HG03103 (cell line): ENCODE data around the gene TMTC1.

Experiments
- ATAC-seq: cut with Tn5 transposase; IDR thresholded peaks from one replicate; pipeline ENCODE4 v1.9.1; 2021; ENCODE audit warnings: low read depth; ENCODE audit not compliant: unreplicated experiment

TMTC1 gene

GRCh38 chr12:29547864-29548263 is 235.9 kb downstream of the TMTC1 start:
- ATAC-seq: no peak

GRCh38 chr12:29547151-29547632 is 236.6 kb downstream of the TMTC1 start:
- no peak for ATAC-seq

- no peak for ATAC-seq
These were observed 237.7 kb downstream of the TMTC1 start for GRCh38 chr12:29546000-29546399.

GRCh38 chr12:29545102-29545467 is 238.7 kb downstream of the TMTC1 start:
- peak; percentile 84 for ATAC-seq

- peak; percentile 16 for ATAC-seq
These were observed 239.2 kb downstream of the TMTC1 start for GRCh38 chr12:29544428-29545101.

- ATAC-seq: no peak
These were observed 240.7 kb downstream of the TMTC1 start for GRCh38 chr12:29543036-29543435.

- ATAC-seq: no peak
These were observed 246.4 kb downstream of the TMTC1 start for GRCh38 chr12:29537298-29537697.

- ATAC-seq: no peak
These were observed 248.8 kb downstream of the TMTC1 start for GRCh38 chr12:29534935-29535334.

GRCh38 chr12:29533815-29534489 is 249.8 kb downstream of the TMTC1 start:
- no peak for ATAC-seq

- no peak for ATAC-seq
These were observed 252.3 kb downstream of the TMTC1 start for GRCh38 chr12:29531471-29531870.

GRCh38 chr12:29530436-29530835 is 253.3 kb downstream of the TMTC1 start:
- no peak for ATAC-seq

GRCh38 chr12:29528161-29528560 is 255.6 kb downstream of the TMTC1 start:
- ATAC-seq: no peak

GRCh38 chr12:29521951-29522350 is 261.8 kb downstream of the TMTC1 start:
- ATAC-seq: no peak

- no peak for ATAC-seq
These were observed 264.1 kb downstream of the TMTC1 start for GRCh38 chr12:29519585-29520182.

- no peak for ATAC-seq
These were observed 265.3 kb downstream of the TMTC1 start for GRCh38 chr12:29518407-29518806.

- no peak for ATAC-seq
These were observed 266.5 kb downstream of the TMTC1 start for GRCh38 chr12:29517264-29517663.

GRCh38 chr12:29516431-29516875 is 267.3 kb downstream of the TMTC1 start:
- ATAC-seq: no peak

- no peak for ATAC-seq
These were observed 273.1 kb downstream of the TMTC1 start for GRCh38 chr12:29510591-29511185.

- no peak for ATAC-seq
These were observed 274.2 kb downstream of the TMTC1 start for GRCh38 chr12:29509503-29509902.

GRCh38 chr12:29508949-29509348 is 274.8 kb downstream of the TMTC1 start:
- ATAC-seq: no peak

GRCh38 chr12:29505122-29505521 is 278.6 kb downstream of the TMTC1 start:
- no peak for ATAC-seq
